Measurements from ENCODE around the gene SKA2.

The SKA2 gene

DNA sequence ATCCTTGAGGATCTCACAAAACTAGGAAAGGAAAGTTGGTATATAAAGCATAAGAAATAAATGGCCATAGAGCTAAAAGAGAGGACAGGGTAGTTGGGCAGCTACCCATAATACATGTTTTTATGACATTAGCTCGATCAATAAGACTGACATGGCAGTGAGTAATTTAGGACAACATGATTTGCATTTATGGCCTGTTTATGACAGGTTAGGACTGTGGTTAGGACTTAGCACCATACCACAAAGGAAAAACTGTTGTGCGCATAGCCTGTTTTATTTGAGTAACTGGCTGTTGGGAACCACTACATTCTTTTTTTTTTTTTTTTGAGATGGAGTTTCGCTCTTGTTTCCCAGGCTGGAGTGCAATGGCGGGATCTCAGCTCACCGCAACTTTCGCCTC is 30.3 kb downstream of the SKA2 start:
- Histone ChIP-seq H3K27me3 (no peaks in the 10 kb centered on the region), H3K4me3 (ENCODE audit: low read depth in 1 of 2, low read length in 1 of 2) (no peak overlapping the region), H3K36me3 (peaks cover 24% of the 10 kb centered on the region), H3K9me3 (no peaks in the 10 kb centered on the region), H3K27ac (no peak overlapping the region), H3K4me1 (ENCODE audit: control insufficient read depth in 1 of 2, insufficient read depth in 1 of 2, low read depth in 1 of 2, low read length in 1 of 2) (no peaks in the 10 kb centered on the region)
- TF ChIP-seq, protein P1, sequence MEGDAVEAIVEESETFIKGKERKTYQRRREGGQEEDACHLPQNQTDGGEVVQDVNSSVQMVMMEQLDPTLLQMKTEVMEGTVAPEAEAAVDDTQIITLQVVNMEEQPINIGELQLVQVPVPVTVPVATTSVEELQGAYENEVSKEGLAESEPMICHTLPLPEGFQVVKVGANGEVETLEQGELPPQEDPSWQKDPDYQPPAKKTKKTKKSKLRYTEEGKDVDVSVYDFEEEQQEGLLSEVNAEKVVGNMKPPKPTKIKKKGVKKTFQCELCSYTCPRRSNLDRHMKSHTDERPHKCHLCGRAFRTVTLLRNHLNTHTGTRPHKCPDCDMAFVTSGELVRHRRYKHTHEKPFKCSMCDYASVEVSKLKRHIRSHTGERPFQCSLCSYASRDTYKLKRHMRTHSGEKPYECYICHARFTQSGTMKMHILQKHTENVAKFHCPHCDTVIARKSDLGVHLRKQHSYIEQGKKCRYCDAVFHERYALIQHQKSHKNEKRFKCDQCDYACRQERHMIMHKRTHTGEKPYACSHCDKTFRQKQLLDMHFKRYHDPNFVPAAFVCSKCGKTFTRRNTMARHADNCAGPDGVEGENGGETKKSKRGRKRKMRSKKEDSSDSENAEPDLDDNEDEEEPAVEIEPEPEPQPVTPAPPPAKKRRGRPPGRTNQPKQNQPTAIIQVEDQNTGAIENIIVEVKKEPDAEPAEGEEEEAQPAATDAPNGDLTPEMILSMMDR (IDR thresholded peaks at IDR 0.05): no peak

DNA sequence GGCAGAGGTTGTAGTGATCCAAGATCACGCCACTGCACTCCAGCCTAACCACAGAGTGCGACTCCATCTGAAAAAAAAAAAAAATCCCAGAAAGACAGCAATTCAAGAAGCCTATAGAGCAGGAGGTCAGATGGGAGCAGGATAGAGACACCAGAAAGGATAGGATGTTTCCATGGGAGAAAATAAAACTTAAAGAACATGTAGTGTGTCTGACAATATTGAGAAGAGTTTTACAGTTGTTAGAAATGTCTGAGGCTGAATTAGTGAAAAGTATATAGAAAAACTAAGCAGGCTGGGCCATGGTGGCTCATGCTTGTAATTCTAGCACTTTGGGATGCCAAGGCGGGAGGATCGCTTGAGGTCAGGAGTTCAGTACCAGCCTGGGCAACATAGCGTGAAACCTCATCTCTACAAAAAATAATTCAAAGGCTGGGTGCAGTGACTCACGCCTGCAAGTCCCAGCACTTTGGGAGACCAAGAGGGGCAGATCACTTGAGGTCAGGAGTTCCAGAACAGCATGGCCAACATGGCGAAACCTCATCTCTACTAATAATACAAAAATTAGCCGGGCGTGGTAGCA is 33.0 kb downstream of the SKA2 start:
- H3K9me3 ChIP-seq: no peaks in the 10 kb centered on the region
- H3K27ac ChIP-seq: no peak overlapping the region
- H3K4me1 ChIP-seq (ENCODE audit: control insufficient read depth in 1 of 2, insufficient read depth in 1 of 2, low read depth in 1 of 2, low read length in 1 of 2): no peaks in the 10 kb centered on the region
- no peaks in the 10 kb centered on the region for H3K27me3 ChIP-seq
- no peak overlapping the region for H3K4me3 ChIP-seq (ENCODE audit: low read depth in 1 of 2, low read length in 1 of 2)
- H3K36me3 ChIP-seq: peaks cover 23% of the 10 kb centered on the region
- TF ChIP-seq, protein P1 (IDR thresholded peaks at IDR 0.05): no peak

DNA sequence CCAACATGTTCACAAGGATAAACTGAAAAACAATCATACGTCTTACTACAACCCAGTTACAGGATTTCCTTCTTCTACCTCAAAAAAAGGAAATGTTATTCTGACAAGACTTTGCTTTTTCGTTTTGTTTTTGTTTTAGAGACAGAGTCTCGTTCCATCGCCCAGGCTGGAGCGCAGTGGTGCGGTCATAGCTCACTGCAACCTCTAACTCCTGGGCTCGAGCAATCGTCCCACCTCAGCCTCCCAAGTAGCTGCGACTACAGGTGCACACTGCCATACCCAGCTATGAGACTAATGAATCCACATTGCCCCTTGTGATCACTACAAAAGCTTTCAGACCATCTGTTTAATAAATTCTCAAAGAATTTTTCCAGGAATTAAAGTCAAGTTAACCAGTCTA is 39.5 kb downstream of the SKA2 start:
- Histone ChIP-seq H3K4me3 (ENCODE audit: low read depth in 1 of 2, low read length in 1 of 2) (no peak overlapping the region), H3K27ac (no peak overlapping the region), H3K36me3 (peaks cover 27% of the 10 kb centered on the region), H3K9me3 (no peaks in the 10 kb centered on the region), H3K27me3 (no peaks in the 10 kb centered on the region), H3K4me1 (ENCODE audit: control insufficient read depth in 1 of 2, insufficient read depth in 1 of 2, low read depth in 1 of 2, low read length in 1 of 2) (no peaks in the 10 kb centered on the region)
- TF ChIP-seq, protein P1 (IDR thresholded peaks at IDR 0.05): no peak

DNA sequence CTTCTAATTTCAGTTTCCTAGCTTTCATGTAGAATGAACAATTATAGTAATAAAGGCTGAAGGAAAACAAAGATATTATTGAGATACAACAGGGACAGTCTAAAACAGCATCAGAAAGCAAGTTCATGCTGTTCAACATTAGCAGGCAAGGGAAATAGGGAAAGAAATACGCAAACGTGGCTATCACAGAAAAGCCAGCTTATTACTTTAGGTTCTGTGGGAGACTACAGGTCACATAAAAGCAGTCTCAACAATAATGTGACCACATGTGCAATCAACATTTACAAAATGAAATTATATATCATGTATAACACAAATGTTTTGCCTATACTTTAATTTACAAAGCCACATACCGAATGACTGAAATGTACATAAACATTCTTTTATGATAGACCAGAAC is 43.4 kb downstream of the SKA2 start:
- peaks cover 11% of the 10 kb centered on the region for H3K36me3 ChIP-seq
- no peak overlapping the region for H3K27ac ChIP-seq
- H3K4me1 ChIP-seq (ENCODE audit: control insufficient read depth in 1 of 2, insufficient read depth in 1 of 2, low read depth in 1 of 2, low read length in 1 of 2): peaks cover 7 to 8% of the 10 kb centered on the region in 2 experiments
- H3K4me3 ChIP-seq (ENCODE audit: low read depth in 1 of 2, low read length in 1 of 2): no peak overlapping the region
- H3K27me3 ChIP-seq: no peaks in the 10 kb centered on the region
- no peaks in the 10 kb centered on the region for H3K9me3 ChIP-seq
- TF ChIP-seq, protein P1 (IDR thresholded peaks at IDR 0.05): no peak

DNA sequence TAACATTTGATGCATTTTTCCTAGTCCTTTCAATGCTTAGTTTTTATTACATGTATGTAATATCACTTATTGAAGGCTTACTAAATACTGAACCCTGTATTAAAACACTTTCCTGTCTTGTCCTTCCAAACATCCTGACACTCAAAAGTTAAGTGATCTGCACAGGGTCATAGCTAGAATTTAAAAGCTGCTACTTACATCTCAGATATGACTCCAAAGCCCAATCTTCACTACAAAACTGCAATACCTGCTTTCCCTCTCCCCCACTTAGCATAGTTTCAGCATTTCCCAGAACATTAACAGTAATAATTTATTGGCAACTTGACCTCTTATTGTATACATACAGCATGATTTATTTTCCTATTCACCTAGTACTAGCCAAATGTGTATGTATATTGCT is 44.0 kb downstream of the SKA2 start:
- Histone ChIP-seq H3K27ac (no peak overlapping the region), H3K9me3 (no peaks in the 10 kb centered on the region)

More for the DNA sequence above, 44.0 kb downstream of the SKA2 start:
- Histone ChIP-seq H3K4me3 (ENCODE audit: low read depth in 1 of 2, low read length in 1 of 2) (no peak overlapping the region), H3K4me1 (ENCODE audit: control insufficient read depth in 1 of 2, insufficient read depth in 1 of 2, low read depth in 1 of 2, low read length in 1 of 2) (peaks cover 8 to 11% of the 10 kb centered on the region in 2 experiments), H3K36me3 (peaks cover 11% of the 10 kb centered on the region), H3K27me3 (no peaks in the 10 kb centered on the region)
- TF ChIP-seq, protein P1 (IDR thresholded peaks at IDR 0.05): no peak

Data from neutrophil (primary cell).